Measurements from ENCODE around the gene URM1. TPM values are rescaled to one million over a fixed set of nuclear protein-coding genes. Genes with fewer than 3 reads are reported as not detected.
A peak's percentile ranks its signal among the peaks of the same experiment; 100 is the strongest.

URM1 gene
- total RNA-seq, 1 donor from 2014 or later = 69.3 TPM

- DNase-seq (ENCODE audit: low read depth, low spot score) = peak; percentile 24
Observed at GRCh38 chr9:128428644-128429512, 57.7 kb downstream of the URM1 start.

GRCh38 chr9:128429513-128430086, 58.4 kb downstream of the URM1 start:
- no peak for DNase-seq (ENCODE audit: low read depth, low spot score)

- DNase-seq (ENCODE audit: low read depth, low spot score) = no peak
Observed at GRCh38 chr9:128431207-128431606, 60.0 kb downstream of the URM1 start.

- no peak for DNase-seq (ENCODE audit: low read depth, low spot score)
Observed at GRCh38 chr9:128434340-128434739, 63.2 kb downstream of the URM1 start.

GRCh38 chr9:128435611-128436010, 64.4 kb downstream of the URM1 start:
- no peak for DNase-seq (ENCODE audit: low read depth, low spot score)

- DNase-seq (ENCODE audit: low read depth, low spot score) = peak; percentile 58
Observed at GRCh38 chr9:128438343-128439109, 67.4 kb downstream of the URM1 start.

- DNase-seq (ENCODE audit: low read depth, low spot score) = no peak
Observed at GRCh38 chr9:128439273-128439672, 68.1 kb downstream of the URM1 start.

Other genes starting within 250 kb of the URM1 start
- gene PTGES2, start 243.6 kb upstream of the URM1 start, total RNA-seq = 103 and 129 TPM in 2 replicates
- gene LCN2, start 221.9 kb upstream of the URM1 start, total RNA-seq = not detected in 2 replicates
- gene BBLN, start 211.1 kb upstream of the URM1 start, total RNA-seq = 20.6 and 31.5 TPM in 2 replicates
- gene CIZ1, start 179.8 kb upstream of the URM1 start, total RNA-seq = 18.5 and 24.5 TPM in 2 replicates
- gene DNM1, start 168.0 kb upstream of the URM1 start, total RNA-seq = 0.33 and 0.39 TPM in 2 replicates
- 56.1 and 60.7 TPM in 2 replicates for gene GOLGA2, start 95.4 kb upstream of the URM1 start, total RNA-seq
- gene SWI5, start 95.1 kb upstream of the URM1 start, total RNA-seq = 32.4 and 32.5 TPM in 2 replicates
- 36.3 and 37.4 TPM in 2 replicates for gene TRUB2, start 48.9 kb upstream of the URM1 start, total RNA-seq
- gene COQ4, start 48.5 kb upstream of the URM1 start, total RNA-seq = 24.4 and 28.1 TPM in 2 replicates
- 27.2 and 41.3 TPM in 2 replicates for gene SLC27A4, start 30.8 kb upstream of the URM1 start, total RNA-seq
- 24.1 and 24.6 TPM in 2 replicates for gene CERCAM, start 49.5 kb downstream of the URM1 start, total RNA-seq
- gene ODF2, start 84.6 kb downstream of the URM1 start, total RNA-seq = 32.8 and 56.2 TPM in 2 replicates
- 16.2 and 31.5 TPM in 2 replicates for gene GLE1, start 133.3 kb downstream of the URM1 start, total RNA-seq
- 394 and 449 TPM in 2 replicates for gene SPTAN1, start 181.2 kb downstream of the URM1 start, total RNA-seq